HCT116 (cell line): ENCODE measurements around the gene GLP2R. TPM values are rescaled to one million over a fixed set of nuclear protein-coding genes. Genes with fewer than 3 reads are reported as not detected.

ENCODE experiments used
- ATAC-seq: fragments of 200-7000 bp; cut with Tn5 transposase; 2 replicates; pipeline ENCODE4 v1.9.1; 2020; ENCODE audit warnings: mild to moderate bottlenecking, moderate library complexity
- BruUV-seq: library from RNA; stranded (reverse); fragments of 400-500 nt; replicated peaks from 2 replicates; lab custom pipeline; 2021; lab: Mats Ljungman, UMichigan
- CTCF ChIA-PET: fragments of 300-600 bp; sonication (Branson Sonifier 250); formaldehyde crosslinking; loops from one replicate; lab custom pipeline; 2021; ENCODE audit warnings: antibody characterized with exemption; lab: Charles Lee
- POLR2A ChIA-PET: fragments of 300-600, 350-600 bp; sonication (Branson Sonifier 250); formaldehyde crosslinking; loops from one replicate; lab custom pipeline; 2021; ENCODE audit warnings: antibody characterized with exemption; lab: Charles Lee
- RAD21 ChIA-PET, 2 experiments: fragments of 300-600 bp; sonication (Branson Sonifier 250); formaldehyde crosslinking; loops; one replicate each; lab custom pipeline; 2023; ENCODE audit warnings: low total read pairs in 2 of 2; ENCODE audit not compliant: uncharacterized antibody in 2 of 2, unreplicated experiment in 2 of 2, low non-redundant PET in 1 of 2; lab: Charles Lee
- DNase-seq: peaks from one replicate; pipeline ENCODE4 v3.0.0-alpha.2; 2010; ENCODE audit warnings: low read depth, low spot score
- H2AFZ ChIP-seq: fragments of 200-600 bp; shearing (Covaris generic), sonication (generic); 2 replicates; pipeline ENCODE4 v1.6.1; 2017; ENCODE audit warnings: low read depth, mixed run types, mixed read lengths, antibody characterized with exemption, low read length; ENCODE audit not compliant: poor library complexity, severe bottlenecking
- H3K27ac ChIP-seq: 2 replicates; pipeline ENCODE4 v1.5.1; 2012; ENCODE audit warnings: low read depth, low read length
- H3K27me3 ChIP-seq: fragments of 200-600 bp; sonication (generic); 2 replicates; pipeline ENCODE4 v1.6.1; 2016; ENCODE audit warnings: mixed run types, low read length, mixed read lengths; ENCODE audit not compliant: insufficient read depth
- H3K36me3 ChIP-seq, 2 experiments: fragments of 200-500 bp in 1 of 2; fragments of 200-600 bp in 1 of 2; sonication (Bioruptor generic) in 1 of 2; sonication (generic) in 1 of 2; 2 replicates each; pipeline versions ENCODE4 v1.5.1 to v1.6.1; 2014 to 2016; ENCODE audit warnings: low read length in 2 of 2, inconsistent platforms in 1 of 2, mixed read lengths in 1 of 2, mixed run types in 1 of 2; ENCODE audit not compliant: insufficient read depth in 2 of 2, control insufficient read depth in 1 of 2
- H3K4me1 ChIP-seq, 2 experiments: fragments of 200-600 bp in 1 of 2; sonication (generic) in 1 of 2; 2 replicates each; pipeline versions ENCODE4 v1.5.1 to v1.6.1; 2012 to 2017; ENCODE audit warnings: low read length in 2 of 2, inconsistent platforms in 1 of 2, mild to moderate bottlenecking in 1 of 2, mixed read lengths in 1 of 2, mixed run types in 1 of 2, moderate library complexity in 1 of 2; ENCODE audit not compliant: insufficient read depth in 2 of 2, control insufficient read depth in 1 of 2
- H3K4me2 ChIP-seq: fragments of 200-600 bp; sonication (generic); 2 replicates; pipeline ENCODE4 v1.6.1; 2017; ENCODE audit warnings: mixed run types, low read length, mixed read lengths
- H3K4me3 ChIP-seq, 2 experiments: fragments of 200-600 bp in 1 of 2; sonication (generic) in 1 of 2; replicated peaks in 1 of 2; 2 replicates each; pipeline ENCODE4 v1.5.1; 2011 to 2016; ENCODE audit warnings: low read length in 2 of 2, control low read depth in 1 of 2, low read depth in 1 of 2, mild to moderate bottlenecking in 1 of 2, mixed read lengths in 1 of 2, mixed run types in 1 of 2
- H3K79me2 ChIP-seq: fragments of 200-600 bp; sonication (generic); 2 replicates; pipeline ENCODE4 v1.6.1; 2017; ENCODE audit warnings: mild to moderate bottlenecking, mixed run types, low read length, moderate library complexity, mixed read lengths; ENCODE audit not compliant: insufficient read depth
- H3K9ac ChIP-seq: fragments of 200-600 bp; sonication (generic); 2 replicates; pipeline ENCODE4 v1.6.1; 2016; ENCODE audit warnings: low read length, mixed read lengths
- H3K9me2 ChIP-seq: fragments of 200-600 bp; sonication (generic), shearing (Covaris generic); 2 replicates; pipeline ENCODE4 v1.6.1; 2017; ENCODE audit warnings: mixed run types, mild to moderate bottlenecking, moderate library complexity; ENCODE audit not compliant: insufficient read depth
- H3K9me3 ChIP-seq, 2 experiments: fragments of 200-500 bp in 1 of 2; fragments of 200-600 bp in 1 of 2; sonication (Bioruptor generic) in 1 of 2; sonication (generic) in 1 of 2; 2 replicates each; pipeline ENCODE4 v1.6.1; 2014 to 2017; ENCODE audit warnings: low read length in 2 of 2, mixed read lengths in 2 of 2, inconsistent platforms in 1 of 2, low read depth in 1 of 2, mild to moderate bottlenecking in 1 of 2, mixed run types in 1 of 2, moderate library complexity in 1 of 2; ENCODE audit not compliant: control insufficient read depth in 1 of 2, insufficient read depth in 1 of 2
- H4K20me1 ChIP-seq: fragments of 200-600 bp; sonication (generic), shearing (Covaris generic); 2 replicates; pipeline ENCODE4 v1.6.1; 2017; ENCODE audit warnings: mixed run types, mild to moderate bottlenecking, moderate library complexity; ENCODE audit not compliant: insufficient read depth
- ATF3 ChIP-seq: IDR thresholded peaks from 2 replicates; pipeline ENCODE4 v1.6.1; 2012
- EGR1 ChIP-seq: IDR thresholded peaks from 2 replicates; pipeline ENCODE4 v1.6.1; 2012; ENCODE audit warnings: low read depth
- EZH2 ChIP-seq: fragments of 200-600 bp; sonication (generic); IDR thresholded peaks from 2 replicates; pipeline ENCODE4 v1.6.1; 2017; ENCODE audit warnings: antibody characterized with exemption, mixed run types
- EZH2phosphoT487 ChIP-seq: fragments of 200-600 bp; IDR thresholded peaks from 2 replicates; pipeline ENCODE4 v1.6.1; 2018; ENCODE audit warnings: antibody characterized with exemption, borderline replicate concordance
- FOSL1 ChIP-seq: IDR thresholded peaks from 2 replicates; pipeline ENCODE4 v1.6.1; 2012; ENCODE audit warnings: low read depth
- JUND ChIP-seq: IDR thresholded peaks from 2 replicates; pipeline ENCODE4 v1.6.1; 2012
- MAX ChIP-seq: IDR thresholded peaks from 2 replicates; pipeline ENCODE4 v1.6.1; 2012
- POLR2AphosphoS5 ChIP-seq: IDR thresholded peaks from 2 replicates; pipeline ENCODE4 v1.6.1; 2011; ENCODE audit warnings: mild to moderate bottlenecking, low read depth, low read length, moderate library complexity
- RAD21 ChIP-seq: IDR thresholded peaks from 2 replicates; pipeline ENCODE4 v1.6.1; 2012; ENCODE audit warnings: low read depth, mild to moderate bottlenecking
- REST ChIP-seq: IDR thresholded peaks from 2 replicates; pipeline ENCODE4 v1.6.1; 2012; ENCODE audit warnings: low read depth
- SIN3A ChIP-seq: IDR thresholded peaks from 2 replicates; pipeline ENCODE4 v1.6.1; 2012; ENCODE audit warnings: low read depth
- SRF ChIP-seq: IDR thresholded peaks from 2 replicates; pipeline ENCODE4 v1.6.1; 2012; ENCODE audit warnings: low read depth
- TCF7L2 ChIP-seq: IDR thresholded peaks from 2 replicates; pipeline ENCODE4 v1.7.0; 2011; ENCODE audit warnings: borderline replicate concordance, inconsistent platforms; ENCODE audit not compliant: insufficient read depth, insufficient read length; ENCODE audit errors: extremely low read depth
- YY1 ChIP-seq: IDR thresholded peaks from 2 replicates; pipeline ENCODE4 v1.6.1; 2011; ENCODE audit warnings: low read length, low read depth, moderate library complexity, mild to moderate bottlenecking; ENCODE audit not compliant: insufficient replicate concordance; ENCODE audit errors: extremely low read depth
- ZBTB33 ChIP-seq: IDR thresholded peaks from 2 replicates; pipeline ENCODE4 v1.6.1; 2011; ENCODE audit warnings: mild to moderate bottlenecking, low read length, moderate library complexity; ENCODE audit not compliant: insufficient replicate concordance; ENCODE audit errors: extremely low read depth
- ZFX ChIP-seq: fragments of 450-650 bp; IDR thresholded peaks from 2 replicates; pipeline ENCODE4 v1.6.1; 2017
- intact Hi-C: fragments of 100-400 bp; cut with micrococcal nuclease; formaldehyde crosslinking; loops from 2 replicates; pipeline ENCODE4 v1.10.0; 2022
- total RNA-seq: library from RNA; stranded (reverse); gene quantifications from one replicate; pipeline ENCODE4 v1.2.1, GENCODE V29; 2021; ENCODE audit not compliant: unreplicated experiment

Gene GLP2R
- total RNA-seq, 1 experiment from 2014 or later, result not detected

- TF ChIP-seq POLR2AphosphoS5 (no peak), EGR1 (no peak), JUND (no peak), EZH2phosphoT487 (no peak), ZFX (no peak), ZBTB33 (no peak), RAD21 (no peak), MAX (no peak), EZH2 (no peak), YY1 (no peak), FOSL1 (no peak), SIN3A (no peak), SRF (no peak), REST (no peak), ATF3 (no peak), TCF7L2 (no peak)
- H3K36me3 ChIP-seq, result no peaks in the 10 kb centered on the region
- DNase-seq (no peak), ATAC-seq (no peak)
- H3K9me2 ChIP-seq, result no peaks in the 10 kb centered on the region
- H3K27ac ChIP-seq, result no peak overlapping the region
- ChIA-PET RAD21 (no interaction called here), CTCF (no interaction called here), POLR2A (no interaction called here)
- BruUV-seq, result no TSS peak
- no peaks in the 10 kb centered on the region for H3K27me3 ChIP-seq
- no peak overlapping the region for H3K9ac ChIP-seq
- H4K20me1 ChIP-seq, result no peaks in the 10 kb centered on the region
- H3K4me1 ChIP-seq, result no peaks in the 10 kb centered on the region
- no peak overlapping the region for H3K4me3 ChIP-seq
- no peak overlapping the region for H3K4me2 ChIP-seq
- no peaks in the 10 kb centered on the region for H3K79me2 ChIP-seq
- intact Hi-C loops, result no loop called here
- no peaks in the 10 kb centered on the region for H3K9me3 ChIP-seq
- no peak overlapping the region for H2AFZ ChIP-seq
Measured at GRCh38 chr17:9916108-9916507, 90.4 kb downstream of the GLP2R start.
